Activated T-cell treated with anti-CD3 and anti-CD28 coated beads, Interleukin-2, amount 50 U/mL, for 24 hours (primary cell): ENCODE data around the gene C1D.
"Not testable (repeated sequence)": the region's sequence is repeated elsewhere in the genome, so short reads cannot be mapped to it uniquely, and the experiment has no call there.

ENCODE experiments used
- DNase-seq: peaks from one replicate; pipeline ENCODE4 v3.0.0-alpha.2; 2020
- H3K27ac Mint-ChIP-seq: 2 replicates; pipeline ENCODE4 v1.8.0; 2020; ENCODE audit warnings: mild to moderate bottlenecking, mixed read lengths
- H3K27me3 Mint-ChIP-seq: 2 replicates; pipeline ENCODE4 v1.8.0; 2020; ENCODE audit warnings: mixed read lengths
- H3K36me3 Mint-ChIP-seq: 2 replicates; pipeline ENCODE4 v1.8.0; 2020; ENCODE audit warnings: low read depth, mixed read lengths
- H3K4me1 Mint-ChIP-seq: 2 replicates; pipeline ENCODE4 v1.8.0; 2020; ENCODE audit warnings: low read depth, mixed read lengths
- H3K4me3 Mint-ChIP-seq: 2 replicates; pipeline ENCODE4 v1.8.0; 2020; ENCODE audit warnings: mild to moderate bottlenecking, moderate library complexity, mixed read lengths
- H3K9me3 Mint-ChIP-seq: 2 replicates; pipeline ENCODE4 v1.8.0; 2020; ENCODE audit warnings: mixed read lengths

The C1D gene

GRCh38 chr2:68088940-68089339 lies 26.1 kb upstream of the C1D start:
- Mint-ChIP-seq H3K4me3 (no peak overlapping the region), H3K9me3 (no peaks in the 10 kb centered on the region), H3K27ac (no peak overlapping the region), H3K27me3 (no peaks in the 10 kb centered on the region), H3K36me3 (no peaks in the 10 kb centered on the region), H3K4me1 (peaks cover 12% of the 10 kb centered on the region)
- no peak for DNase-seq

GRCh38 chr2:68086166-68086565 lies 23.4 kb upstream of the C1D start:
- Mint-ChIP-seq H3K27ac (no peak overlapping the region), H3K4me3 (no peak overlapping the region), H3K27me3 (no peaks in the 10 kb centered on the region), H3K4me1 (peaks cover 12% of the 10 kb centered on the region), H3K9me3 (no peaks in the 10 kb centered on the region), H3K36me3 (no peaks in the 10 kb centered on the region)
- no peak for DNase-seq

GRCh38 chr2:68083346-68083745 lies 20.5 kb upstream of the C1D start:
- no peak overlapping the region for H3K4me3 Mint-ChIP-seq
- H3K36me3 Mint-ChIP-seq = no peaks in the 10 kb centered on the region
- no peak overlapping the region for H3K27ac Mint-ChIP-seq
- DNase-seq = no peak
- no peaks in the 10 kb centered on the region for H3K9me3 Mint-ChIP-seq
- H3K27me3 Mint-ChIP-seq = no peaks in the 10 kb centered on the region
- no peaks in the 10 kb centered on the region for H3K4me1 Mint-ChIP-seq

- no peak overlapping the region for H3K27ac Mint-ChIP-seq
- no peaks in the 10 kb centered on the region for H3K27me3 Mint-ChIP-seq
- H3K36me3 Mint-ChIP-seq = no peaks in the 10 kb centered on the region
- H3K4me1 Mint-ChIP-seq = no peaks in the 10 kb centered on the region
- H3K9me3 Mint-ChIP-seq = no peaks in the 10 kb centered on the region
- no peak for DNase-seq
- no peak overlapping the region for H3K4me3 Mint-ChIP-seq
These were observed 11.2 kb upstream of the C1D start for GRCh38 chr2:68074050-68074449.

GRCh38 chr2:68063797-68064646 lies 1.2 kb upstream of the C1D start:
- H3K9me3 Mint-ChIP-seq, H3K27me3 Mint-ChIP-seq, DNase-seq, H3K36me3 Mint-ChIP-seq, H3K27ac Mint-ChIP-seq: not testable (repeated sequence)
- Mint-ChIP-seq H3K4me1 (peaks cover 30% of the 10 kb centered on the region), H3K4me3 (peak overlapping the region; percentile 95)

GRCh38 chr2:68060652-68061051 lies 2.2 kb downstream of the C1D start:
- no peak for DNase-seq
- Mint-ChIP-seq H3K36me3 (peaks cover 15% of the 10 kb centered on the region), H3K4me3 (no peak overlapping the region), H3K27ac (peak overlapping the region; percentile 15), H3K9me3 (no peaks in the 10 kb centered on the region), H3K4me1 (peaks cover 57% of the 10 kb centered on the region), H3K27me3 (no peaks in the 10 kb centered on the region)

- no peak for DNase-seq
- H3K36me3 Mint-ChIP-seq = peaks cover 15% of the 10 kb centered on the region
These were observed 2.8 kb downstream of the C1D start for GRCh38 chr2:68059784-68060525.

GRCh38 chr2:68057658-68058396 lies 5.0 kb downstream of the C1D start:
- Mint-ChIP-seq H3K4me3 (no peak overlapping the region), H3K4me1 (peaks cover 77% of the 10 kb centered on the region), H3K27ac (no peak overlapping the region), H3K9me3 (no peaks in the 10 kb centered on the region), H3K27me3 (no peaks in the 10 kb centered on the region), H3K36me3 (peaks cover 24% of the 10 kb centered on the region)
- no peak for DNase-seq

More at GRCh38 chr2:68059784-68060525, 2.8 kb downstream of the C1D start:
- H3K4me3 Mint-ChIP-seq = peak overlapping the region; percentile 3
- peaks cover 64% of the 10 kb centered on the region for H3K4me1 Mint-ChIP-seq
- no peaks in the 10 kb centered on the region for H3K9me3 Mint-ChIP-seq
- H3K27me3 Mint-ChIP-seq = no peaks in the 10 kb centered on the region
- peak overlapping the region; percentile 47 for H3K27ac Mint-ChIP-seq

GRCh38 chr2:68052717-68053422 lies 9.9 kb downstream of the C1D start:
- H3K4me1 Mint-ChIP-seq = peaks cover 71% of the 10 kb centered on the region
- H3K36me3 Mint-ChIP-seq = peaks cover 35% of the 10 kb centered on the region
- H3K9me3 Mint-ChIP-seq = no peaks in the 10 kb centered on the region
- no peaks in the 10 kb centered on the region for H3K27me3 Mint-ChIP-seq
- DNase-seq = no peak
- no peak overlapping the region for H3K4me3 Mint-ChIP-seq
- H3K27ac Mint-ChIP-seq = peak overlapping the region; percentile 15

- Mint-ChIP-seq H3K9me3 (no peaks in the 10 kb centered on the region), H3K27me3 (no peaks in the 10 kb centered on the region), H3K27ac (no peak overlapping the region), H3K36me3 (peaks cover 47% of the 10 kb centered on the region), H3K4me3 (no peak overlapping the region), H3K4me1 (peaks cover 54% of the 10 kb centered on the region)
- DNase-seq = no peak
These were observed 12.5 kb downstream of the C1D start for GRCh38 chr2:68050353-68050752.

GRCh38 chr2:68046642-68047240 lies 16.1 kb downstream of the C1D start:
- H3K4me1 Mint-ChIP-seq = peaks cover 27% of the 10 kb centered on the region
- no peaks in the 10 kb centered on the region for H3K27me3 Mint-ChIP-seq
- H3K9me3 Mint-ChIP-seq = no peaks in the 10 kb centered on the region
- H3K36me3 Mint-ChIP-seq = peaks cover 53% of the 10 kb centered on the region
- no peak overlapping the region for H3K4me3 Mint-ChIP-seq
- H3K27ac Mint-ChIP-seq = peak overlapping the region; percentile 26
- no peak for DNase-seq

GRCh38 chr2:68046224-68046623 lies 16.6 kb downstream of the C1D start:
- H3K27ac Mint-ChIP-seq = no peak overlapping the region
- H3K4me1 Mint-ChIP-seq = peaks cover 23% of the 10 kb centered on the region
- no peak for DNase-seq
- no peak overlapping the region for H3K4me3 Mint-ChIP-seq
- H3K9me3 Mint-ChIP-seq = no peaks in the 10 kb centered on the region
- no peaks in the 10 kb centered on the region for H3K27me3 Mint-ChIP-seq
- peaks cover 54% of the 10 kb centered on the region for H3K36me3 Mint-ChIP-seq

GRCh38 chr2:68045342-68045741 lies 17.5 kb downstream of the C1D start:
- H3K4me3 Mint-ChIP-seq = no peak overlapping the region
- H3K27me3 Mint-ChIP-seq = no peaks in the 10 kb centered on the region
- no peak for DNase-seq
- H3K36me3 Mint-ChIP-seq = peaks cover 48% of the 10 kb centered on the region
- peaks cover 19% of the 10 kb centered on the region for H3K4me1 Mint-ChIP-seq
- H3K27ac Mint-ChIP-seq = no peak overlapping the region
- H3K9me3 Mint-ChIP-seq = no peaks in the 10 kb centered on the region

GRCh38 chr2:68044099-68044498 lies 18.7 kb downstream of the C1D start:
- no peak overlapping the region for H3K27ac Mint-ChIP-seq
- H3K4me3 Mint-ChIP-seq = no peak overlapping the region
- H3K36me3 Mint-ChIP-seq = peaks cover 45% of the 10 kb centered on the region
- H3K27me3 Mint-ChIP-seq = no peaks in the 10 kb centered on the region
- H3K4me1 Mint-ChIP-seq = peaks cover 19% of the 10 kb centered on the region
- no peak for DNase-seq
- H3K9me3 Mint-ChIP-seq = no peaks in the 10 kb centered on the region
